Measurements from ENCODE around the gene WRAP73.
"Not testable (repeated sequence)": the region's sequence is repeated elsewhere in the genome, so short reads cannot be mapped to it uniquely, and the experiment has no call there.

Gene WRAP73

DNA sequence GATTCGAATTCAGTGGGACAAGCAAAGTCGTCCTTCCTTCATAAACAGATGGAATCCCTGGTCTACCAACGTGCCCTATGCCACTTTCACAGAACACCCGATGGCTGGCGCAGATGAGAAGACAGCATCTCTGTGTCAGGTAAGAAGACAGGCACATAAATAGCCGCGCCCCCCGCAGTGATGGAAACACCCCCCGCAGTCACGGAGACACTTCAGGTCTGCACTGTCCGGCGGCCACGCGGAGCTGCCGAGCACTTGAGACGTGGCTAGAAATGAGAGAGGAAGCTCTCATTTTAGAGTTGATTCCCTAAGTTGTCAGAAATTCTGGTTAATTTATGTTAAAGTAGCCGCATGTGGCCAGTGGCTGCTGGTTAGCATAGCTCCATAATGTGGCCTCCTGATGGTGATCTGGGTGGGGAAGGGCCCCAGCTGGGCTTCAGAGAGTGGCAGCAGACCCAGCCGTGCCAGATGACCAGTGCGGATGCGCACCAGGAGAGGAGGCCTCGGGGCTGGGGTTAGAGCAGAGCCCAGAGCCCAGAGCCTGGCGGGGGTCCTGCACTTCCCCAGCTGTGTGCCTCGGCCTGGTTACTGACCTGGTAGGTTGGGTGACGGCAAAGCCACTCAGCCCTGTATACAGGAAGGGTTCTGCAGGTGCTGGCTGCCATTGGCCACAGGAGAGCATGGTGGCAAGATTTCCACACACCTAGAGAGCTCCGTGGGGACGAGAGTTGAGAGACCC lies 22.2 kb downstream of the WRAP73 start:
- no peak for FAIRE-seq

DNA sequence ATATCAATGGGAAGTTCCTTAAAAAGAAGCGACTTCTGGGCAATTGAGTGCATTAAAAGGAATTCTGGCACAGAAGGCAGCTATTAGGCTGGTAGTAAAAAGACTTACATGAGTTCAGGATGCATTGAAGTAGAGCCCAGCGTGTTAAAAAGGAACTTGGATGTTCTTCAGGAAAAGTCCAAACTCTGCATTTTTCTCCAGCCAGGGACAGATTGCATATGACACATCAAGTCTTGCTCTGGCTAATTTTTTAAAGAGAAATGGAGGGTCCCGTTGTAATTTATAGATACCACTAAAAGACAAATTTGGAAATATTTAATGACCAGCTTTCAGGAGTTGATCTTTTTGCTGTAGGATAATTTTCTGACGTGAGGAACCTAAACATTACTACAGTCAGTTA lies 23.9 kb downstream of the WRAP73 start:
- no peak for FAIRE-seq

DNA sequence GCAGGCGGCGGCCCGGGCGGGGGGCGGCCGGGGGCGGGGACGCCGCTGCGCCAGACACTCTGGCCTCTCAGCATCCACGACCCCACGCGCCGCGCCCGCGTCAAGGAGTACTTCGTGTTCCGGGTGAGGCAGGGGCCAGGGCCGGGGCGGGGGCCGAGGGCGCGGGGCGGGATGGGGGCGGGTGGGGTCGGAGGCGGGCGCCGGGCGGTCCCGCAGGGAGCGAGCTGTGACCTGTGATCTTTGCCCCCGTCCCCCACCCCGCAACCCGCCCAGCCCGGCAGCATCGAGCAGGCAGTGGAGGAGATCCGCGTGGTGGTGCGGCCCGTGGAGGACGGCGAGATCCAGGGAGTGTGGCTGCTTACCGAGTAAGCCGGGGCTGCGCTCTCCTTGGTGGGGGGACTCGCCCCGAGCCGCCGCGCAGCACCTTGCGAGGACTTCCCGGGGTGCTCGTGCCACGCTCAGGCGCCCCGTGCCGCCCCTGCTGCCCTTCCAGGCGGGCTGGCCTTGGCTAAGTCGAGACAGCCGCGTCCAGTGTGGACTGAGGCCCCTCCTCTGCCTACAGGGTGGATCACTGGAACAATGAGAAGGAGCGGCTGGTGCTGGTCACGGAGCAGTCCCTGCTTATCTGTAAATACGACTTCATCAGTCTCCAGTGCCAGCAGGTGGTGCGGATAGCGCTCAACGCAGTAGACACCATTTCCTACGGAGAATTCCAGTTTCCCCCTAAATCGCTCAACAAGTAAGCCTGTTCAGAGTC lies 24.6 kb downstream of the WRAP73 start:
- FAIRE-seq: no peak

DNA sequence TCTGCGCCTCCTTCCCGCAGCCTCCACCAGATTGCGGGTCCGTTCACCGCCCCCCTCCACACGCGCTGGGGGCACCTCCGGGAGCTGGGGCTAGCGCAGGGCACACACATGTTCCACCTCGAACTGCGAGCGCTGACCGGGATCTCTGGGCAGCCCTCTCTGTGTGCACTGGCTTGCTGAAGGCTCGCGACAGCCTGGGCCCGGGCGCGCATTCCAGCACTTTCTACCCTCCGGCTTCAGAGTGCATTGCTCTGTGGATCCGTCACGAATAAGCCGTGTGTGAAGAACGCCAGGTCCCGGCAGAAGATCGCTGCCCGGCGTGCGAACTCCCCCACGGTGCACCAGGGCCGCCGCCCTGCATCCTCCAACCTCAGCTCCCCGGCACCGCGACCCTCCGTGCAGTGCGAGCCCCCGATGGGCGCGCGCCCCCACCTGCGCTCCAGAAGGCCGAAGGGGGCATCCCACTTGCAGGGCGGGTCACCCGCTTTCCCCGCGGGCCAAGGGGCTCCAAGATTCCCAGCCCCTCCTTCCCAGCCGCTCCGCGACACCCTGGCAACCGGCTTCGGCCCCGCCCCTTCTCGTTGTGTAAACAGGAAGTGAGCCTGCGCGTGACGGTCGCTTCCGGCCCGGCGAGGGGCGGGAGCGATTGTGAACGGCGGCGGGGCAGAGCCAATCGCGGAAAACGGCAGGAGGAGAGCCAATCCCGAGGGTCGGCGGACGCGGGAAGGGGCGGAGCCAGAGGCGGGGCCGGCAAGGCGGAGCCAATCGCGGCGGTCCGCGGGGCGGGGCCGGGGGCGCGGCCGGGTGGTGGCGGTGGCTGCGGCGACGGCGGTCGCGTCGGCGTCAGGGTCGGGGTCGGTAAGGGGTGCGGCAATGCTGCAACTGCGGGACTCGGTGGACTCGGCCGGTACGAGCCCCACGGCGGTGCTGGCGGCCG lies 25.4 kb downstream of the WRAP73 start, which contains the start of gene TPRG1L:
TSS of gene TPRG1L (plus strand) at position 816 of the 937 bp plus-strand sequence. CDS start at position 874, 58 bp downstream.
- FAIRE-seq: peak; percentile 87

DNA sequence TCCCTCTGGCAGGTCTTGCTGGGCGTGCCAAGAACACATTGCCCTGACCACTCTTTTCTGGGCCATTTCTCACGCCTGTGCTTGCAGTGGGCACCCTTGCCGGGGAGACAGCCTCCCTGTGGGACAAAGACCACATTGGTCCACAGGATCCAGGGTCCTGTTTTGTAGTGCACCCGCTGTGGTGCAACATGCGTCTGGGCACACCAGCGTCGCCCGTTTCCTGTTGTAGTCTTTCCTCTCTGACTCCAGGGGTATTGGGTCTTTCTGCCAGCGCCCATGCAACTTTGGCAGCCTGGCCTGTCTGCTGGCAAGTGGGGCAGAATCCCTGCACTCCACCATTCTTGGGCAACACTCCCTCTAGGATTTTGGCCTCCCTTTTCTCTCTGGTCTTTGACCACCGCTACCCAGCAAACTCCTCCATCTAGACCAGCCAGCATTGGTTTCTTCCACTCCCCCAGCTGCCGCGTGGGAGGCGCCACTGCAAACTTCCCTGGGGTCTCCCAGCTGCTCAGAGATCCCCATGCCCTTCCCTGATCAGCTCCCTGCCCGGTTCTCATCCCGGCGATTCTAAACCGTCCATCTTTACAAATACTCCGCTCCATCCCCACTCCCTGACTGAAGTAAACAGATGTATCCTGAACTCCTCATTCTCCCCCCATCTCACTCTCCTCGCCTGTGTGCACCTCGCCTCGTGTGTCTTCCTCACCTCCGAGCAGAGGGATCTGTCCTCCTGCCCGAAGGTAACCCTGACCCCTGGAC lies 26.3 kb downstream of the WRAP73 start:
- FAIRE-seq: no peak

- FAIRE-seq: not testable (repeated sequence)
Observed at GRCh38 chr1:3622102-3622501, 27.8 kb downstream of the WRAP73 start.

- FAIRE-seq: not testable (repeated sequence)
Observed at GRCh38 chr1:3621151-3621671, 28.7 kb downstream of the WRAP73 start.

DNA sequence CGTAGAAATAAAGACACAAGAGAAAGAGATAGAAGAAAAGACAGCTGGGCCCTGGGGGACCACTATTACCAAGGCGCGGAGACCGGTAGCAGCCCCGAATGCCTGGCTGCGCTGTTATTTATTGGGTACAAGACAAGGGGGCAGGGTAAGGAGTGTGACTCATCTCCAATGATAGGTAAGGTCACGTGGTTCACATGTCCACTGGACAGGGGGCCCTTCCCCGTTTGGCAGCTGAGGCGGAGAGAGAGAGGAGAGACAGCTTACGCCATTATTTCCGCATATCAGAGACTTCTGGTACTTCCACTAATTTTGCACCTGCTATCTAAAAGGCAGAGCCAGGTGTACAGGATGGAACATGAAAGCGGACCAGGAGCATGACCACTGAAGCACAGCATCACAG lies 29.2 kb downstream of the WRAP73 start:
- no peak for FAIRE-seq

GRCh38 chr1:3618881-3619671 lies 30.8 kb downstream of the WRAP73 start:
- peak; percentile 21 for FAIRE-seq

DNA sequence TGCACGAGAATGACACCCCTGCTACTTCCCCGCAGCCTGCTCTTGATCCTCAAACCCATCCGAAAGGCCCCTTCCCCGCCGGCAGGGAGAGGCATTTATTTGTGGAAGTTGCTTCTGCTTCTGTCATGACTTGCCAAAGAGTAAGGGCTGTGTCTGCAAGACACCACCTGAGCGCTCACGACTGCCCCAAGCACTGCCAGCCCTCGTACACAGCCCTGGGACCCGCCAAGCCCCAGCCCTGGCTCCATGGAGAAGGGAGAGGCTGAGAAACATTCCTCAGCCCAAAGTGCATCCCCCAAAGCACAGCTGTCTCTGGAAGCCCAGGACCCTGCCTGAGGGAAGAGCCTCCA lies 31.4 kb downstream of the WRAP73 start:
- no peak for FAIRE-seq

DNA sequence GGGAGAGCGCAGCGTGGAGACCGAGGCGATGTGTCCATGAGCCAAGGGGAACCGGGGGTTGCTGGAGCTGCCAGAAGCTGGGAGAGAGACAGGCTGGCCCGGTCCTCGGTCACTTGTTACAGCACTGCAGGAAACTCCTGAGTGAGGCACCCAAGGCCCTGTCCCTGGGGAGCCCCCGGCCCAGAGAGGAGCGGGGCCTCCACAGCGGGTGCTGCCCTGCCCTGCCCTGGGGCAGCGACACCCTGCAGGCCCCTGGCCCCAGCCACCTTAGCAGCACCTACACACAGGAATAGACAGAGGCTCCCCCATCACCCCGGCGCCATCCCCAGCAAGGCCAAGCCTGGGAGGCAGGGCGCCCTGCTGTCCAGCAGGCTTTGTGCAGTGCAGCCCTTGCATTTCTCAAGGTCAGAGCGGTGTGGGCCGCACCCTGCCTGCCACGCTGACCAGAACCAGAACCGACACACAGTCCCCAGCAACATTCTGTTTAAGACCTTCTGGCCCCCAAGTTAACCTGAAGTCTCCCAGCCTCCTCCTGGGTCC lies 32.0 kb downstream of the WRAP73 start:
- FAIRE-seq: no peak

DNA sequence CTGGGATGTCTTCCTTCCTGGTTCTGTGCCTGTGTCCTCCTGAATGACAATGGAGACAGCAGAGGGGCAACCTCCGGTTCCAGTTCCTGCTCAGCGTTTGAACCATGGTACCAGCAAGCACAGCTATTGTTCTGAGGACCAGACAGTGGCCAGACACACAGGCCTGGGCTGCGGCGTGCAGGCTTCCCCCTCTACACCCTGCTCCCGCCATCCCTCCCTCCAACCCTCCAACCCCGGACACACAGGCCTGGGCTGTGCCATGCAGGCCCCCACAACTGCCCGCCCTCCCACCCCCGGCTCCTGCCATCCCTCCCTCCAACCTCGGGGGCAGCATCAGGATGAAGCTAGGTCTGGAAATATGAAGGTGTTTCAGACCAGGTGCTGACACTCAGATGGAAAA lies 33.0 kb downstream of the WRAP73 start:
- no peak for FAIRE-seq

GRCh38 chr1:3614755-3615742 lies 34.9 kb downstream of the WRAP73 start:
- no peak for FAIRE-seq

DNA sequence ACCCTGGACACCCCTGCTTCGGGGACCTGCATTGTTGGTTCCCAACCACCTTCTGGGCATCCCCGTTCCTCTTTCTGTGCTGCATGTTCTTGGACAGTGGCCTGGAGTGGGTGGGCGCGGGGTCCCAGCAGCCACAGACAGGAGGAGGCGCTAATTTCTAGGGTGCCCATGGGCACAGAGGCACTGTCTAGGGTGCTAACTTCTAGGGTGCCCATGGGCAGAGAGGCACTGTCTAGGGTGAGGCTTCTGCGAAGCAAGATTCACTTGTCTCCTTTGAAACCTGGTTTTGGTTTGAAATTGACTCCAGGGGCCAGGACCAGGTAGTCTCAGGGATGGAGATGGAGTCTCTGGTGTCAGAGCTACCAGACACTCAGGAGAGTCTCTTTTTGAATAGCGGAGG lies 37.8 kb downstream of the WRAP73 start:
- FAIRE-seq: no peak

DNA sequence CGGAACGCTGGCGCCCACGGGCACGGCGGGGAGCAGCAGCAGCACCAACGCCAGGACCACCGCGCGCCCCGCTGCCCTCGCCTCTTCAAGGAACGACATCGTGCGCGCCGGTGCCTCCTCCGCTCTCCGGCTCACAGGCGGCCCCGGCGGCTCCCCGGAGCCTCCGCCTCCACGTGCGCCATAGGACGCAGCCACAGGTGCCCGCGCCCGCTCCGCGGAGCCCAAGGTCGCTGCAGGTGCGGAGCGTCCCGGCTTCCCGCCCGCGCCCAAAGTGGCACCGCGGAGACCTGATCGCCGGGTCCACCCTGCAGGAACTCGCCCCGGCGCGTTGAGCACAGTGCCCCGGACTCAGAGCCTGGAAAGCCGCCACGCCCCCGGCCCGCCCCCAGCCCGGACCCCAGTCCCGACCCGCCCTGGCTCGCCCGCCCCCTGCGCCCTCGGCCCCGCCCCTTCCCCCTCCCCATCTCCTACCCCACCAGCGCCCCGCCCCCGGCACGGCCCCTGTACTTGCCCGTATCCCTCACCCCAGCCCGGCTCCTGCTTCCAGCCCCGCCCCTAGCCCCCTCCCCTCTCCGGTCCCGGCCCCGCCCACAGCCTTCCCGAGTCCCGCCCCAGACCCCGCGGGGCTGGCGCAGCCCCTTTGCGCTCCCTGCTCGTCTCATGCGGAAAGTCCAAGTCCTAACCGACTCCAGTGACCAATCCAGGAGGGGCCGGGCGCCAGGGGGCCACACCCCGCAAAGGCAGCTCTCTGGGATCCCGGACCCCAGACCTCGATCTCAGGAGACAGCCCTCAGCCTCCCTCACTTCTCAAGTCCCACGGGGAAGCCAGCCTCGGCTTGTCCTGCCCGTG lies 38.5 kb downstream of the WRAP73 start, which contains the start of gene MEGF6:
TSS of gene MEGF6 (minus strand) at position 339 of the 850 bp plus-strand sequence. CDS start at position 99, 240 bp downstream.
- FAIRE-seq: no peak

DNA sequence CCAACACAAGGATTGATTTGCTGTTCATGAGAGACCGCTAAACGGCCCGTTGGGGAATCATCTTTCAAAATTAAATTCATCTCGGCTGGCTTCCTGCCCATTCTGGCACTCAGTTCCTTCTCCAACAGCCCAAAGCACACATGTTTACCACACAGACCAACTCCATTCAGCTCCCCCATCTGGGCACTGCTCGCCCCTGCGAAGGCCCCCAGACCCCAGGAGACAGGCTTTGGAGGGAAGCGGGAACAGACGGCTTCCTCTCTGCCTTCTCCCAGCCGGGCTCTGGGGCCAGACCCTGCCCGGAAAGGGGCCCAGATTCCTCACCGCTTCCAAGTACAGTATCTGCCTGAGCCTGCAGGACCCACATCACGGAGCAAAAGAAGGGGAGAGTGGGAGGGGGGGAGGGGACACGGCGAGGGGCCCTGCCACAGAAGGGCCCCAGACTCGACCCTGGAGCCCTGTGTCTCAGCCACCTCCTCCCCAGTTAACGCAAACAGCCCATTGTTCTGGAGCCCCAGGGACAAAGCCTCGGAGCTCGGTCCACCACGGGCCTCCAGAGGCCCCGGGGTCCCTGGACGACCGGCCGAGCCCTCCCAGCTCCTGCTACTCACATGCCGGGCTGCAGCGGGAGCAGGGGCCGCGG lies 39.3 kb downstream of the WRAP73 start:
- no peak for FAIRE-seq

GRCh38 chr1:3609769-3610526 lies 40.0 kb downstream of the WRAP73 start:
- no peak for FAIRE-seq
